Mesothelial cell of epicardium (in vitro differentiated cells): ENCODE results near the gene PHACTR1. TPM values are rescaled to one million over a fixed set of nuclear protein-coding genes. Genes with fewer than 3 reads are reported as not detected.

Experiments used
- DNase-seq, 2 experiments: peaks; one replicate each; pipeline ENCODE4 v3.0.0; 2021; ENCODE audit warnings: low spot score in 2 of 2; ENCODE audit not compliant: unreplicated experiment in 2 of 2
- H3K27ac Mint-ChIP-seq: 2 replicates; pipeline ENCODE4 v1.8.0; 2021; ENCODE audit warnings: mixed read lengths
- H3K27me3 Mint-ChIP-seq: 2 replicates; pipeline ENCODE4 v1.8.0; 2021; ENCODE audit warnings: low read depth, mixed read lengths
- H3K36me3 Mint-ChIP-seq: 2 replicates; pipeline ENCODE4 v1.8.0; 2021; ENCODE audit warnings: mixed read lengths
- H3K4me1 Mint-ChIP-seq: 2 replicates; pipeline ENCODE4 v1.8.0; 2021; ENCODE audit warnings: mixed read lengths
- H3K4me3 Mint-ChIP-seq: 2 replicates; pipeline ENCODE4 v1.8.0; 2021; ENCODE audit warnings: mild to moderate bottlenecking, moderate library complexity, mixed read lengths
- H3K9me3 Mint-ChIP-seq: 2 replicates; pipeline ENCODE4 v1.8.0; 2021; ENCODE audit warnings: mixed read lengths
- total RNA-seq: library from RNA; stranded (reverse); gene quantifications from 3 replicates; pipeline ENCODE4 v1.2.1, GENCODE V29; 2021
- TF ChIP-seq, protein P1 (sequence below): fragments of 200-600 bp; sonication (generic); IDR thresholded peaks from one replicate; pipeline ENCODE4 v1.5.0; 2021; ENCODE audit warnings: antibody characterized with exemption; ENCODE audit not compliant: unreplicated experiment

Gene PHACTR1
- total RNA-seq, 1 donor from 2014 or later: 0.76 TPM

DNA sequence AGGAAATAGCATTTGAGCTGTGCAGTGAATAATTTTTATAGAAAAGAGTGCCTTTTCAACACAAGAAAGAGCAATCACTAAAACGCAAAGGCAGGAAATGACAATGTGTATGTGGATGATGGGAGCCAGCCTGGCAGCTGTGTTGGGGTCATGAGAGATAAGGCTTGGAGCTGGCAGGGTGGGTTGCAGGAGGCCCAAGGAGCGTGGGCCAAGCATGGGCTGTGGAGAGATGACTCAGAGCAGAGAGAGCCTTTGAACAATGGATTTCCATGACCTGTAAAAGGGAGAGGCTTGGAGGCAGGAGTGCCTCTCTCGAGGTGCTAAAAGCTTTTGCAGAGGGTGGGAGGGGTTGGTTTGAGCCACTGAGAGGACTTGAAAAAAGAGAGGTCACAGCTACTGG is 618.4 kb downstream of the PHACTR1 start:
- H3K27ac Mint-ChIP-seq: no peak overlapping the region
- DNase-seq: no peak
- H3K36me3 Mint-ChIP-seq: no peaks in the 10 kb centered on the region
- no peaks in the 10 kb centered on the region for H3K9me3 Mint-ChIP-seq
- H3K27me3 Mint-ChIP-seq: no peaks in the 10 kb centered on the region
- no peak overlapping the region for H3K4me3 Mint-ChIP-seq
- TF ChIP-seq, protein P1, sequence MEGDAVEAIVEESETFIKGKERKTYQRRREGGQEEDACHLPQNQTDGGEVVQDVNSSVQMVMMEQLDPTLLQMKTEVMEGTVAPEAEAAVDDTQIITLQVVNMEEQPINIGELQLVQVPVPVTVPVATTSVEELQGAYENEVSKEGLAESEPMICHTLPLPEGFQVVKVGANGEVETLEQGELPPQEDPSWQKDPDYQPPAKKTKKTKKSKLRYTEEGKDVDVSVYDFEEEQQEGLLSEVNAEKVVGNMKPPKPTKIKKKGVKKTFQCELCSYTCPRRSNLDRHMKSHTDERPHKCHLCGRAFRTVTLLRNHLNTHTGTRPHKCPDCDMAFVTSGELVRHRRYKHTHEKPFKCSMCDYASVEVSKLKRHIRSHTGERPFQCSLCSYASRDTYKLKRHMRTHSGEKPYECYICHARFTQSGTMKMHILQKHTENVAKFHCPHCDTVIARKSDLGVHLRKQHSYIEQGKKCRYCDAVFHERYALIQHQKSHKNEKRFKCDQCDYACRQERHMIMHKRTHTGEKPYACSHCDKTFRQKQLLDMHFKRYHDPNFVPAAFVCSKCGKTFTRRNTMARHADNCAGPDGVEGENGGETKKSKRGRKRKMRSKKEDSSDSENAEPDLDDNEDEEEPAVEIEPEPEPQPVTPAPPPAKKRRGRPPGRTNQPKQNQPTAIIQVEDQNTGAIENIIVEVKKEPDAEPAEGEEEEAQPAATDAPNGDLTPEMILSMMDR: no peak
- H3K4me1 Mint-ChIP-seq: peaks cover 3% of the 10 kb centered on the region

DNA sequence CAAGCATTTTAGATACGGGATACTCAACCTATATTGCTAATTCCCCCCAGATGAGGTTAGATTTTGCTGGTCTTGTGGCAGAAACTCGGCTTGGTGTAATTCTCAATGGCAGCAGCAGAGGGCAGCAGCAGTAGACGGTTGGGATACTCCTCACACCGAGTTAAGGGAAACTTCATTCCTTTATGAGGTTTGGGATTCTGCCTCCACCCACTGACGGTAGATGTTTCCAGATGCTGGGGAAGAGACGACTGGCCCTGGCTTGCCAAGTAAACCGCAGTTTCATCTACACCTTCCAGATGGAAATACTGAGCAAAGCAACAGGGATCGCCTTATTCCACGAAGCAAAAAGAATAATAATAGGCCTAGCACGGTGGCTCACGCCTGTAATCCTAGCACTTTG is 620.0 kb downstream of the PHACTR1 start:
- no peaks in the 10 kb centered on the region for H3K27me3 Mint-ChIP-seq
- H3K4me3 Mint-ChIP-seq: no peak overlapping the region
- no peak overlapping the region for H3K27ac Mint-ChIP-seq
- H3K4me1 Mint-ChIP-seq: peaks cover 3% of the 10 kb centered on the region
- H3K9me3 Mint-ChIP-seq: peaks cover 3% of the 10 kb centered on the region
- TF ChIP-seq, protein P1: peak; percentile 92
- no peaks in the 10 kb centered on the region for H3K36me3 Mint-ChIP-seq
- peak; percentile 47 to 91 for DNase-seq

GRCh38 chr6:13338038-13338437 is 621.5 kb downstream of the PHACTR1 start:
- Mint-ChIP-seq H3K9me3 (peaks cover 15% of the 10 kb centered on the region), H3K36me3 (no peaks in the 10 kb centered on the region), H3K4me1 (peaks cover 3% of the 10 kb centered on the region), H3K27ac (no peak overlapping the region), H3K4me3 (no peak overlapping the region), H3K27me3 (no peaks in the 10 kb centered on the region)
- TF ChIP-seq, protein P1: no peak
- no peak for DNase-seq
